T-helper 1 cell treated with Interleukin-12 subunit alpha and Interleukin-12 subunit beta and Interleukin-4 antibody, amounts not matched to agents 30 μg/mL and 1 μg/mL, for 36 hours (primary cell): Measurements from ENCODE around the gene GLB1L.

ENCODE experiments used
- H3K27ac Mint-ChIP-seq: one replicate; pipeline ENCODE4 v1.8.0; 2021; ENCODE audit warnings: mild to moderate bottlenecking, mixed read lengths
- H3K27me3 Mint-ChIP-seq: one replicate; pipeline ENCODE4 v1.8.0; 2021; ENCODE audit warnings: low read depth, mixed read lengths
- H3K36me3 Mint-ChIP-seq: one replicate; pipeline ENCODE4 v1.8.0; 2021; ENCODE audit warnings: low read depth, mixed read lengths
- H3K4me1 Mint-ChIP-seq: one replicate; pipeline ENCODE4 v1.8.0; 2021; ENCODE audit warnings: low read depth, mixed read lengths
- H3K4me3 Mint-ChIP-seq: one replicate; pipeline ENCODE4 v1.8.0; 2021; ENCODE audit warnings: mild to moderate bottlenecking, moderate library complexity, mixed read lengths
- H3K9me3 Mint-ChIP-seq: one replicate; pipeline ENCODE4 v1.8.0; 2021; ENCODE audit warnings: mixed read lengths

The GLB1L gene

DNA sequence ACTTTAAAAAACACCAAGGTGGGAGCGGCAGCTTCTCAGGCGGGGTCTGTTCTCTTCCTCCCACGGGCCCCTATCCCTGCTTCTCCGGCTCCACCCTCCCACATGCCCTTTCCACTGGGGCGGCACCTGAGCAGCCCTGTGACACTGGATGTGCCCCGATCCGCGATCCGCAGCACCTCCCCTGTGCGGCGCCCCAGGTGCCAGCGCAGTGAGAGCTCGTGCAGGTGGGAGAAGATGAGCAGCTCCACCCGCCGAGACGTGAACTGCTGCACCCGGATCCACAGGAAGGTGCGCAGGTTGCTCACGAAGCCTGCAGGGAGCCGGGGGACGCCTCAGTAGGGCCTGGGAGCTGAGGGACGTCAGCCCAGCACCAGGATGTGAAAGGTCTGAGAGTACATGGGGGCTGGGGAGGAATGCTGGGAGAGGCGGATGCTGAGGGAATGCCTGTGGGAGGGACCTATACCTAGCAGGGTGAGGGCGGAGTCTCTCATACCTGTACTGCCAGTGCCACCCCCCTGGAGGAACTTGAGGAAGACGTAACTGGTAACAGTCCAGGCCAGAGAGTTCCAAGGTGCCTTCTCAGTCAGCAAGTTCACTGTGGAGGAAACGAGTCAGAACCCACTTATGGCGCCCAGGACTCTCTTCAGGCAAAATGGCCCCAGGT, 29.2 kb downstream of the GLB1L start:
- H3K27me3 Mint-ChIP-seq: no peaks in the 10 kb centered on the region
- no peaks in the 10 kb centered on the region for H3K9me3 Mint-ChIP-seq
- no peak overlapping the region for H3K4me3 Mint-ChIP-seq
- H3K27ac Mint-ChIP-seq: no peak overlapping the region
- peaks cover 25% of the 10 kb centered on the region for H3K4me1 Mint-ChIP-seq
- H3K36me3 Mint-ChIP-seq: peaks cover 22% of the 10 kb centered on the region

DNA sequence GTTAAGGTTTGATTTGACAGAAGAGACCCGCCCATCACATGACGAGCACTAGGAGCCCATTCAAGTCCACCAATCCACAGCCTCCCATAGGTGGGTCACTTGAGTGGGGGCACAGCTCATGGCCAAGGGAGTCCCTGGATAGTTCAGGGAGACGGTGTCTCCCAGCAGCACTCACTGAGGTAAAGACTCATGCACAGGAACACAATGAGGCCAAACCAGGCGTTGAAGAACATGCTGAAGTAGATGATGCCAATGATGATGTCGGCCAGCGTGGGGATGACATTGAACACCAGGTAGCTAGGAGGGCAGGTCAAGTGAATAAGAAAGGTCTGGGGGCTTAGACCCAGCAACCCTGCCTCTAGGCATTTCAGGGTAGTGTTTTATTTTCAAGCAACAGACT, 30.5 kb downstream of the GLB1L start:
- H3K27me3 Mint-ChIP-seq: no peaks in the 10 kb centered on the region
- H3K9me3 Mint-ChIP-seq: no peaks in the 10 kb centered on the region
- H3K27ac Mint-ChIP-seq: no peak overlapping the region
- H3K4me1 Mint-ChIP-seq: peaks cover 34% of the 10 kb centered on the region
- H3K4me3 Mint-ChIP-seq: no peak overlapping the region
- peaks cover 22% of the 10 kb centered on the region for H3K36me3 Mint-ChIP-seq

DNA sequence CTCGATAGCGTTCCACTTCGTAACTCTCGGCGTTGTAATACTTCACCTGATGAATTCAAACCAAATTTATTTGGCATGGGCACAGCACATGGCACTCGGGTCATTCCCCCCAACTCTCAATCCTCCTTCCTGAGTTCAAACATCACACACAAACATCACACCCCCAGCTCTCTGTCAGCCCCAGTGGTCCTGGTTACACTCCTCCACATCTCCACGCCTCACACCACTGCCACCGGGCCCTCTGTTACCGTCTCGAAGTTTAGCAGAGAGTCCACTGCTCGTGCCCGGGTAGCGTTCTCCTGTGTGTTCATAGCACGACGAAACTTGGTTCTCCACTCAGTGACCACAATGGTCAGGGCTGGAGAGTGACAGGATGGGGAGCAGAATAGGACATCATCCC, 31.1 kb downstream of the GLB1L start:
- Mint-ChIP-seq H3K4me1 (peaks cover 37% of the 10 kb centered on the region), H3K9me3 (no peaks in the 10 kb centered on the region), H3K4me3 (no peak overlapping the region), H3K36me3 (peaks cover 23% of the 10 kb centered on the region), H3K27ac (no peak overlapping the region), H3K27me3 (no peaks in the 10 kb centered on the region)

DNA sequence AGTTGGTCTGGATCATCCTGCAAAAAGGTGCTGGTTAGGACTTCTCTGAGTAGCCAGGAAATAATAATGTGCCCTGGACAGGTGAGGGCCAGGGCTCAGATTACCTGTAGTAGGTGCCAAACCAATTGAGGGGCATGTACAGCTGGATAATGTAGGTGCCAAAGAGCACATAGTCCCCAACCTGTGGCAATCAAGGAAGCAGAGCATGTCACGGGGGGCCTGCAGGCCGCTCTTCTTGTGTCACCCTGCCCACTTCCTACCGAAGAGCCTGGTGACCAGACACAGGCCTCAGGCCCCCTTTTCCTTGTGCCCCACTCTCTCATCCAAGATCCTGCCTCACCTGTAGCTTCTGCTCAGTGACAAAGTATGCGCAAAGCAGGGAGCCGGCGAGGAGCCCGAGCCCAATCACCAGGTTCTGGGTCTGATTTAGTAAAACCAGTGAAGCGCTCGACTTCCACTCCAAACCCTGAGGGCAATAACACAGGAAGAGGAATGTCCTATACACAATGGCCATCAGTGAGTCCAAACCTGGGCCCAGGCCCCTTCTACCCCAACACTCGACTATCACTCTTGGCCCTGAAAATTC, 31.7 kb downstream of the GLB1L start:
- H3K27me3 Mint-ChIP-seq: no peaks in the 10 kb centered on the region
- no peaks in the 10 kb centered on the region for H3K9me3 Mint-ChIP-seq
- H3K36me3 Mint-ChIP-seq: peaks cover 25% of the 10 kb centered on the region
- H3K4me1 Mint-ChIP-seq: peaks cover 43% of the 10 kb centered on the region
- no peak overlapping the region for H3K27ac Mint-ChIP-seq
- no peak overlapping the region for H3K4me3 Mint-ChIP-seq

DNA sequence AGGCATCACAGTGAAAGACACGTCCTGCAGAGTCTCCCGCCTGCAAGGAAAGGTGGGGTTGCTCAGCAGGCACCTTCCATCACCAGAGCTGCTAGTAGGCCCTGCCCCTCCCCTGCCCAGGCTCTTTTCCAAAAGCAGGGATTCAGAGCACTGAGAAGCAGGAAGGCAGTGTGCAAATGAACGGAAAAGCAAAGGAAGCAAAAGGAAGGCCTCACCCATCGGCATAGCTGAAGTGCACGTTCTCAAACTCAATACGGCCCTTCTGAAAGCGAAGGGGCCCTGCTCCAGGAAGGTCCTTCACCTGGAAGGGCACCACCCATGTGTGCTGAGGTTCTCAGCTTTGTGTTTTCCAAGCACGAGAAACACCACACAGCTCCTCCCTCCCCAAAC, 32.2 kb downstream of the GLB1L start:
- Mint-ChIP-seq H3K4me3 (no peak overlapping the region), H3K27me3 (no peaks in the 10 kb centered on the region), H3K4me1 (peaks cover 48% of the 10 kb centered on the region), H3K27ac (no peak overlapping the region), H3K9me3 (no peaks in the 10 kb centered on the region), H3K36me3 (peaks cover 31% of the 10 kb centered on the region)

DNA sequence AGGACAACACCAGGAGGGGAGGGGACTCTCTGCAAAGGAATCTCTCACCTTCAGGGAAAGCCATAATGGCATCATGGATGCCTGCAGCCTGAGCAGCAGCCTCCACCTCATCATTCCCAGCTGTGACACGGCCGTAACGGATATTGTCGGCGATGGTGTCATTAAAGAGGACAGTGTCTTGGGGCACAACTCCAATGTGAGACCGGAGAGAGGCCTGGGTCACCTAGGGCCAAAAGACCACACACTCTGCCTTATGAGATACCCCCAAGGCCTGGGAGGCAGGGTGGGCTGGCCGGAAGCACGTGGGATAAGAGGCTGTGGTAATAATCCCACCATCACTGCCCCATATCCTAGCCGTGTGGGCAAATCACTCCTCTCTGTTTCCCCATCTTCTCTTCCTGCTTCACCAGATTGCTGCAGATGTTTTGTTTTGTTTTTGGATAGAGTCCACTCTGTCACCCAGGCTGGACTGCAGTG, 34.3 kb downstream of the GLB1L start:
- peak overlapping the region; percentile 87 for H3K27ac Mint-ChIP-seq
- no peaks in the 10 kb centered on the region for H3K9me3 Mint-ChIP-seq
- peaks cover 31% of the 10 kb centered on the region for H3K36me3 Mint-ChIP-seq
- H3K27me3 Mint-ChIP-seq: no peaks in the 10 kb centered on the region
- H3K4me1 Mint-ChIP-seq: peaks cover 43% of the 10 kb centered on the region
- no peak overlapping the region for H3K4me3 Mint-ChIP-seq

DNA sequence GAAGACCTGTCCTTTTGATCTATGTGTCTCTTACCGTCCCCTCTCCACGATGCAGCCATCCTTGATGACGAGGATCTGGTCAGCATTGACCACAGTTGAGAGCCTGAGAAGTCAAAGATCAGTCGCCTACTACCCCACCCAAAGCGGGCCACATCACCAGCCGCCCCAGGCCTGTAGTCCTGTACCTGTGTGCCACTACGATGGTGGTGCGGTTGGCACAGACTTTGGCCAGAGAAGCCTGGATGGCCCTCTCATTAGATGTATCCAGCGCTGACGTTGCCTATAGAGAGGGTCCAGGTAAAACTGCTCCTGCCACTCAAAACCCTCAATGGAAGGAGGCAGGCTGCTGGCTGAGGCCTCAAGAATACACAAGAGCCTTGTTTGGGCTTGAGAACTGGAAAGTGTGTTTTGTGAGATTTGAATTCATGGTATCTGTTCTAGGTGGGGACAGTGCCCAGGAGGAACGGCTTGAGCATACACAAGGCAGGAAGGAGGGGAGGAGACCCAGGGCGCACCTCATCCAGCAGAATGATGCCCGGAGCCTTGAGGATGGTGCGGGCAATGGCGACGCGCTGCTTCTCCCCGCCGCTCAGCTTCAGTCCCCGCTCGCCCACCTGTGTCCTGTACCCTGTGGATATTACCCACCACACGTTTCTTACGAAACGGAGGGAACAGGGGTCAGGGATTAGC, 34.9 kb downstream of the GLB1L start:
- Mint-ChIP-seq H3K9me3 (no peaks in the 10 kb centered on the region), H3K36me3 (peaks cover 31% of the 10 kb centered on the region), H3K27ac (peak overlapping the region; percentile 88), H3K27me3 (no peaks in the 10 kb centered on the region), H3K4me3 (no peak overlapping the region), H3K4me1 (peaks cover 43% of the 10 kb centered on the region)

DNA sequence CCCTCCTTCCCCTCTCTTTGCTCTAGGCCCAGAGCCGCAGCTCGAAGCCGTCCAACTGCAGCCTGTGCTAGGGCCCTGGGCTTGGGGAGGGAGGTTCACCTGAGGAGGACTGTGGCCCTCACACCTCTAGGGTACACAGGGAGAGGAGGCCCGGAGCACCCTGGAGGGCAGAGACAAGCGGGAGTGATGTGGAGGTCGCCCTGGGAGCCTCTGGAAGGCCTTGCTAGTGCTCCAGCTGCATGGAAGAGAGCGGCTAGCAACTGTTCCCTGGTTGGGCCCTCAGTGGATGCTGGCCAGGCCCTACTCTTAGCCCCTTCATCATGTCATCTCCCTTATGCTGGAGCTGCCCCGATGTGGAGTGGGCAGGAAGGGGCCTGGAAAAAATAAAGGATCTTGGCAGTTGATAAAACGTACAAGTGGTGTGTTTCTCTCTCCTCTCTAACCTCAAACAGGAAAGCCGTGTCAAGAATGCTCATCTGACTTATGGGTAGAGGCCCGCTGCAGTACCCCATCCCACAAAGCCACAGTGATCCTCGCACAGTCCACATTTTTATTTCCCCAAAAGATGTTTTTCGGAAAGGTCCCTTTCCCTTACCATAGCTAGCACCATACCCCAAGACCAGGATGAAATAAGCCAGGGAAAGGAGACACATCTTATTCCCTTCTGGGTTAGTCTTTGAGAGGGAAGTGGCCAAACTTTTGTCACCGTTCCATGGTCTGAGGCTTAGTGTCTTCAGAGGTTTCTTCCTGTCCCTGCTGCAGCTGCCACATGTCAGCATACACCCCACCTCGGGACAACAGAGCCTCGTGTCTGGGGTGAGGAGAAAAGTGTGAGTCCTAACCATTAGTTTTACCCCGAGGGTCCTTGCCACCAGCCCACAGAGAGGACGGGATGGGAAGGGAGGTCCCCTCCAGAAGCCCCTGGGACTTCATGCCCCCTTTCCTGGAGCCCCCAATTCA, 35.7 kb downstream of the GLB1L start:
- Mint-ChIP-seq H3K36me3 (peaks cover 27% of the 10 kb centered on the region), H3K27ac (peak overlapping the region; percentile 88), H3K4me1 (peaks cover 41% of the 10 kb centered on the region), H3K4me3 (no peak overlapping the region), H3K9me3 (peaks cover 1% of the 10 kb centered on the region), H3K27me3 (no peaks in the 10 kb centered on the region)

DNA sequence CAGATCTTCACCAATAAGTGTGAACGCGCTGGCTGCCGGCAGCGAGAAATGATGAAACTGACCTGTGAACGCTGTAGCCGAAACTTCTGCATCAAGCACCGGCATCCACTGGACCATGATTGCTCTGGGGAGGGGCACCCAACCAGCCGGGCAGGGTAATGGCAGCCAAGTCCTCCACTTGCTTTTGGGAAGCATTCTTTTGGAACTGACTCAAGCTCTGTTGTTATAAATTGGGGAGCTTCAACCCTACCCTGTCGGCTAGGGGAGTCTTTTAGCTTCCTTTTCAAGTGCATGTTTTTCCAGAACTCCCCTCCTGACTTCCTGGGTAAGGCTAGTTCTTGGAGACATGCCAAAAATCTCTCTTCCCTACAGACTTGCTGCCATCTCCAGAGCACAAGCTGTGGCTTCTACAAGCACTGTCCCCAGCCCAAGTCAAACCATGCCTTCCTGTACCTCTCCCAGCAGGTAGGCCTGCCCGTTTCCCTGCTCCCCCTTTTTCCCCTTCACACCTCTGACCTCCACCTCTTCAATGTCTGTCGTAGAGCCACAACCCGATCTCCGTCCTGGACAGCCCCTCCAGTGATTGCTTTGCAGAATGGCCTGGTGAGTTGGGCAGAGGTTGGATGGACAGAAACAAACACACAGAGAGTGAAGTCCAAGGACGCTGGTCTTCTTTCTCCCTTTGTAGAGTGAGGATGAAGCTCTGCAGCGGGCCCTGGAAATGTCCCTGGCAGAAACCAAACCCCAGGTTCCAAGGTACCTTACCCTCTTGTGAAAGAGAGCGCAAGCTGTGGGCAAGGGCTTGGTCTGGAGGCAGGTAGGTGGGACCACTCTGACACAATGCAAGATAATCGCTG, 37.1 kb downstream of the GLB1L start:
- Mint-ChIP-seq H3K36me3 (peaks cover 17% of the 10 kb centered on the region), H3K27me3 (no peaks in the 10 kb centered on the region), H3K4me3 (peak overlapping the region; percentile 86), H3K9me3 (peaks cover 4% of the 10 kb centered on the region), H3K27ac (peak overlapping the region; percentile 73), H3K4me1 (peaks cover 38% of the 10 kb centered on the region)

DNA sequence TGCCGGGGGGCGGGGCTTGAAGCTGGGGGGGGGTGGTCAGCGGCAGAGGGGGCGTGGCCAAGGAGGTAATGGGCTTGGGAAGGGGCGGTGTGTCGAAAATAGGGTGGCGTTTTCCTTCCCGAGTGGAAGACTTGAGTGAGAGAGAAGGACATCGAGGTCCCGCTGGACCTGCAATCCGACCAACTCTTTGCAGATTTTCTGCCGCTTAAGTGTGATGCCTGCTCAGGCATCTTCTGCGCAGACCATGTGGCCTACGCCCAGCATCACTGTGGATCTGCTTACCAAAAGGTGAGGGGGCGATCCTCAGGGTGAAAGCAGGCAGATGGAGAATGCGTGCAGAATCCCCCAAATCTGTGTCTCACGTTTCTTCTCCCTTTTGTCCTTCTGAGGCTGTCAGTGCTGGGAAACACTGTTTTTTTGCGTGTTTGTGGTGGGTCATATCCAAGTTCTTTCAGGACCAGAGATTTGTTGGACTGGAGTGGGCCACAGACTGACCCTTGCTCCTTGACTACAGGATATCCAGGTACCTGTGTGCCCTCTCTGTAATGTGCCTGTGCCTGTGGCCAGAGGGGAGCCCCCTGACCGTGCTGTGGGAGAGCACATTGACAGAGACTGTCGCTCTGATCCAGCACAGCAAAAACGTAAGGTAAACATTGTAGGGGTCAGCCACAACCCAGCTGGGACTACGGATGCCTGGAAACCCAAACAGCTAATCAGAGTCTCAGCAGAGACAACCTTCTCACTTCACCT, 37.9 kb downstream of the GLB1L start:
- peaks cover 38% of the 10 kb centered on the region for H3K4me1 Mint-ChIP-seq
- H3K9me3 Mint-ChIP-seq: peaks cover 4% of the 10 kb centered on the region
- peak overlapping the region; percentile 86 for H3K4me3 Mint-ChIP-seq
- no peaks in the 10 kb centered on the region for H3K27me3 Mint-ChIP-seq
- peak overlapping the region; percentile 67 for H3K27ac Mint-ChIP-seq
- H3K36me3 Mint-ChIP-seq: peaks cover 17% of the 10 kb centered on the region

DNA sequence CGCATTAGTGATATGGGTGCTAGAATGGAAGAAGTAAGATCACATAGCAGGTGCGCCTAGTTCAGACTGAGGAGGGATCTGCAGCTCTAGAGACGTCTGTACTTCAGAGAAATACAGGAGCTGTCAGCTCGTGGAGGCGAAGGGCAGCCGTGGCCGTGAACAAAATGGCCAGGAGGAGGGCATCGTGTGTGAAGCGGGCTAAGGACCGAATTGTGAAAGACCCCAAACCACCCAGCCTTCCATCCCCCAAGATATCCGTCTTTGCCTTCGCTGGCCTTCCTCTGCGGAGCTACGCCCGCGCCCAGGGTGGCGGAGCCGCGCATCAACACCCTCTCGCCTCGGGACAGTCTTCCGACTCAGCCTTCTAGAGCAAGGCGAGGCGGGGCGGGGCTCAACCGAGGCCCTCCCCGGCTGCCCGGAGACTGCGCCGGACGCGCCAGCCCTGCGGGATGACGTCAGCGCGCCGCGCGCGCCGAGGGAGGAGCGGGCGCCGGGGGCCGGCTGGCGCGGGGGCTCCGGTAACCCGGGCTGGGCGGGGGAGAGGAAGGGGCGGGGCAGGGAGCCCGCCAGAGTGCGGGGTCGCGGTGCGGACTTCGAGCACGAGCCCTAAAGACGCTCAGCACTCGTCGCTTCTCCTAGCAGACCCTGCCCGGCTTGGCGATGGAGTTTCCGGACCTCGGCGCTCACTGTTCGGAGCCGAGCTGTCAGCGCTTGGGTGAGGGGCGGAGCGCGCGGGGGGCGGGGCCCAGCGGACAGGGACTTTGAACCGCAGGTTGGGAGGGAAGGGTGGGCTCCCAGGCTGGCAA, 38.7 kb downstream of the GLB1L start, which contains the start of gene ZFAND2B:
ZFAND2B (plus strand) TSS at position 455 of the 806 bp plus-strand sequence; CDS start at position 661, 206 bp downstream.
- Mint-ChIP-seq H3K36me3 (peaks cover 15% of the 10 kb centered on the region), H3K27me3 (no peaks in the 10 kb centered on the region), H3K9me3 (peaks cover 4% of the 10 kb centered on the region), H3K4me1 (peaks cover 35% of the 10 kb centered on the region), H3K4me3 (peak within 1 kb of the TSS; percentile 86), H3K27ac (peak within 1 kb of the TSS; percentile 94)

DNA sequence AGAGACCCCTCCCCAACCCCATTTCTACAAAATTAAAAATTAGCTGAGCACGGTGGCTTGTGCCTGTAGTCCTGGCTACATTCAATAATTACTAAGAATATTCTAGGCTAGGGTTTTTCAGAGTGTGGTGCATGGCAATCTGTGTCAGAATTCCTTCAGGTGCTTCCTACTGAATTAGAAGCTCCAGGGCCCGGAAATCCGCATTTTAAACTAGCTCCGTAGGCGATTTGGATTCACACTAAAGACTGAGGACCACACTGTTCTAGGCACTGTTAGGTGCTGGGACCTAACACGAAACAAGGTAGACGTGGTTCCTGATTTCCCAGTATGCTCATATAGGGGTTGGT, 39.3 kb downstream of the GLB1L start:
- Mint-ChIP-seq H3K4me3 (peak overlapping the region; percentile 86), H3K9me3 (peaks cover 4% of the 10 kb centered on the region), H3K27me3 (no peaks in the 10 kb centered on the region), H3K27ac (peak overlapping the region; percentile 94), H3K4me1 (peaks cover 32% of the 10 kb centered on the region), H3K36me3 (peaks cover 15% of the 10 kb centered on the region)
